ENCODE results near the gene SEZ6L2. TPM values are rescaled to one million over a fixed set of nuclear protein-coding genes. Genes with fewer than 3 reads are reported as not detected.

Gene SEZ6L2
- total and polyA plus RNA-seq, 2 of the 13 experiments (the other 11 are each of a cell fraction or from before 2014, with no cell fraction given): 14.9 to 16.9 TPM

DNA sequence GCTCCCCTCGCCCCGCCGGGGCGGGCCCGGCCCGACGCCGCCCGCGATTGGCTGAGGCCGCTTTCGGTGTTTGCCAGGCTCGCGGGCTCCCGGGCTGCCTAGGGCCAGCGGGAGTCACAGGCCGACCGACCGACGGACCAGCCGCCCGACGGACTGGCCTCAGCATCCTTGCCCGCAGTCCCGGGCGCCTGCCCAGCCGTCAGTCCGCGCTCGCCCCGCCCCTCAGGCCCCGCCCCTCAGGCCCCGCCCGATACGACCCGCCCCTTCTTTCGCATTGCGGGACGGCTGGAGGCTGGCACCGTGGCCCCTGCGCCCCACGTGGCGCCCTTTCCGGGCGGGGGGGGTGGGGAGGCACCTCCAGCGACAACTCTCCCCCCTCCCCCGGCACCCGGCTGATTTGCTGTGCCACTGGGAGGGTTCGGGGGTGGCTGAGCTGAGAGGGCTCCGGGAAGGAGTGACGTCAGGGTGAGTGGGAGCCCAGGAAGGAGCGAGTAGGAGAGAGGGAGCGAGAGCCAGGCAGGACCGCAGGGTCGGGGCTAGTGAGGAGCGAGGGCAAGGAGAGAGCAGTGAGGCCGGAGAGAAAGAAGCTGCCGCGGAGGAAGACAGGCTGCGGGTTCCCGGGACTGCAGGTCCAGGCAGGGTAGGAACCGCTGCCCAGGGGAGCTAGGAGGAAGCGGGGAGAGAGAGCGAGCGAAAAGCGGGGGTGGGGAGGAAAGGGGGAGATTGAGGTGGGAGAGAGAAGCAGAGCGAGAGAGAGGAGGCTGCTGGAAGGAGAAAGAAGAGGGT, 945 bp upstream of the SEZ6L2 start, which contains the start of gene ASPHD1 (continued):
- TF ChIP-seq E2F2 (CRISPR knock-in tag; IDR thresholded peaks at IDR 0.05; ENCODE audit: borderline replicate concordance): peak; percentile 73; the same call in 1 of the 2 replicates
- TF ChIP-seq, protein P1, sequence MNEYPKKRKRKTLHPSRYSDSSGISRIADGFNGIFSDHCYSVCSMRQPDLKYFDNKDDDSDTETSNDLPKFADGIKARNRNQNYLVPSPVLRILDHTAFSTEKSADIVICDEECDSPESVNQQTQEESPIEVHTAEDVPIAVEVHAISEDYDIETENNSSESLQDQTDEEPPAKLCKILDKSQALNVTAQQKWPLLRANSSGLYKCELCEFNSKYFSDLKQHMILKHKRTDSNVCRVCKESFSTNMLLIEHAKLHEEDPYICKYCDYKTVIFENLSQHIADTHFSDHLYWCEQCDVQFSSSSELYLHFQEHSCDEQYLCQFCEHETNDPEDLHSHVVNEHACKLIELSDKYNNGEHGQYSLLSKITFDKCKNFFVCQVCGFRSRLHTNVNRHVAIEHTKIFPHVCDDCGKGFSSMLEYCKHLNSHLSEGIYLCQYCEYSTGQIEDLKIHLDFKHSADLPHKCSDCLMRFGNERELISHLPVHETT (CRISPR knock-in tag; conservative IDR thresholded peaks at IDR 0.05): peak; percentile 83; the same call in 1 of the 2 replicates
- TF ChIP-seq HOXA5 (CRISPR knock-in tag; IDR thresholded peaks at IDR 0.05): peak; percentile 76
- TF ChIP-seq CREM (IDR thresholded peaks at IDR 0.05): peak; percentile 60
- no peak for TF ChIP-seq CREM (CRISPR knock-in tag; IDR thresholded peaks at IDR 0.05)
- TF ChIP-seq RAD21 (CRISPR knock-in tag; IDR thresholded peaks at IDR 0.05): peak; percentile 47; the same call in 1 of the 2 replicates
- TF ChIP-seq, protein P2, sequence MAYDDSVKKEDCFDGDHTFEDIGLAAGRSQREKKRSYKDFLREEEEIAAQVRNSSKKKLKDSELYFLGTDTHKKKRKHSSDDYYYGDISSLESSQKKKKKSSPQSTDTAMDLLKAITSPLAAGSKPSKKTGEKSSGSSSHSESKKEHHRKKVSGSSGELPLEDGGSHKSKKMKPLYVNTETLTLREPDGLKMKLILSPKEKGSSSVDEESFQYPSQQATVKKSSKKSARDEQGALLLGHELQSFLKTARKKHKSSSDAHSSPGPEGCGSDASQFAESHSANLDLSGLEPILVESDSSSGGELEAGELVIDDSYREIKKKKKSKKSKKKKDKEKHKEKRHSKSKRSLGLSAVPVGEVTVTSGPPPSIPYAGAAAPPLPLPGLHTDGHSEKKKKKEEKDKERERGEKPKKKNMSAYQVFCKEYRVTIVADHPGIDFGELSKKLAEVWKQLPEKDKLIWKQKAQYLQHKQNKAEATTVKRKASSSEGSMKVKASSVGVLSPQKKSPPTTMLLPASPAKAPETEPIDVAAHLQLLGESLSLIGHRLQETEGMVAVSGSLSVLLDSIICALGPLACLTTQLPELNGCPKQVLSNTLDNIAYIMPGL (CRISPR knock-in tag; IDR thresholded peaks at IDR 0.05; ENCODE audit: borderline replicate concordance in 1 of 2, low read depth in 1 of 2): peak in 1 of 2 experiments; percentile 55; a peak in 2 of 4 replicates
- TF ChIP-seq MED13 (CRISPR knock-in tag; IDR thresholded peaks at IDR 0.05): 0 out of 2 replicates have a peak, but pooled peaks have one; percentile 92
- no peak for TF ChIP-seq MAFF (IDR thresholded peaks at IDR 0.05; ENCODE audit: low read depth, low read length)
- TF ChIP-seq, protein P3, sequence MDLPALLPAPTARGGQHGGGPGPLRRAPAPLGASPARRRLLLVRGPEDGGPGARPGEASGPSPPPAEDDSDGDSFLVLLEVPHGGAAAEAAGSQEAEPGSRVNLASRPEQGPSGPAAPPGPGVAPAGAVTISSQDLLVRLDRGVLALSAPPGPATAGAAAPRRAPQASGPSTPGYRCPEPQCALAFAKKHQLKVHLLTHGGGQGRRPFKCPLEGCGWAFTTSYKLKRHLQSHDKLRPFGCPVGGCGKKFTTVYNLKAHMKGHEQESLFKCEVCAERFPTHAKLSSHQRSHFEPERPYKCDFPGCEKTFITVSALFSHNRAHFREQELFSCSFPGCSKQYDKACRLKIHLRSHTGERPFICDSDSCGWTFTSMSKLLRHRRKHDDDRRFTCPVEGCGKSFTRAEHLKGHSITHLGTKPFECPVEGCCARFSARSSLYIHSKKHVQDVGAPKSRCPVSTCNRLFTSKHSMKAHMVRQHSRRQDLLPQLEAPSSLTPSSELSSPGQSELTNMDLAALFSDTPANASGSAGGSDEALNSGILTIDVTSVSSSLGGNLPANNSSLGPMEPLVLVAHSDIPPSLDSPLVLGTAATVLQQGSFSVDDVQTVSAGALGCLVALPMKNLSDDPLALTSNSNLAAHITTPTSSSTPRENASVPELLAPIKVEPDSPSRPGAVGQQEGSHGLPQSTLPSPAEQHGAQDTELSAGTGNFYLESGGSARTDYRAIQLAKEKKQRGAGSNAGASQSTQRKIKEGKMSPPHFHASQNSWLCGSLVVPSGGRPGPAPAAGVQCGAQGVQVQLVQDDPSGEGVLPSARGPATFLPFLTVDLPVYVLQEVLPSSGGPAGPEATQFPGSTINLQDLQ (CRISPR knock-in tag; IDR thresholded peaks at IDR 0.05): peak; percentile 83; the same call in 1 of the 2 replicates
- no peak for TF ChIP-seq SOX6 (IDR thresholded peaks at IDR 0.05)
- TF ChIP-seq SOX6 (CRISPR knock-in tag; IDR thresholded peaks at IDR 0.05): peak; percentile 10; the same call in 1 of the 2 replicates
- peak; percentile 95 for TF ChIP-seq ATF7 (IDR thresholded peaks at IDR 0.05)
- peak; percentile 93 for TF ChIP-seq ATF7 (CRISPR knock-in tag; IDR thresholded peaks at IDR 0.05)
- peak; percentile 100 for TF ChIP-seq ZNF777 (CRISPR knock-in tag; IDR thresholded peaks at IDR 0.05)
- TF ChIP-seq ZNF431 (CRISPR knock-in tag; IDR thresholded peaks at IDR 0.05; ENCODE audit: borderline replicate concordance, low read depth): 0 out of 2 replicates have a peak, but pooled peaks have one; percentile 89
- TF ChIP-seq ZFY (CRISPR knock-in tag; IDR thresholded peaks at IDR 0.05): peak; percentile 73
- peak; percentile 94; the same call in 1 of the 2 replicates for TF ChIP-seq ZNF558 (CRISPR knock-in tag; IDR thresholded peaks at IDR 0.05; ENCODE audit: borderline replicate concordance)
- 0 out of 2 replicates have a peak, but pooled peaks have one; percentile 78 for TF ChIP-seq FLYWCH1 (CRISPR knock-in tag; IDR thresholded peaks at IDR 0.05)
- TF ChIP-seq POLR2AphosphoS5 (IDR thresholded peaks at IDR 0.05; ENCODE audit: low read depth, low read length): peak; percentile 71
- TF ChIP-seq ZNF235 (CRISPR knock-in tag; IDR thresholded peaks at IDR 0.05; ENCODE audit: borderline replicate concordance): peak; percentile 95; the same call in 1 of the 2 replicates
- TF ChIP-seq ZNF713 (CRISPR knock-in tag; IDR thresholded peaks at IDR 0.05): 0 out of 2 replicates have a peak, but pooled peaks have one; percentile 64
- TF ChIP-seq ZNF557 (CRISPR knock-in tag; IDR thresholded peaks at IDR 0.05): peak; percentile 67; the same call in 1 of the 2 replicates
- TF ChIP-seq KLF12 (CRISPR knock-in tag; IDR thresholded peaks at IDR 0.05; ENCODE audit: borderline replicate concordance): peak; percentile 98

Measured in HepG2 (cell line).